Suppressor macrophage treated with lipopolysaccharide for 1 hour (primary cell): ENCODE results near the gene IFTAP.
"Not testable (repeated sequence)": the region's sequence is repeated elsewhere in the genome, so short reads cannot be mapped to it uniquely, and the experiment has no call there.

Experiments
- DNase-seq, 3 donors: peaks; one replicate each; pipeline ENCODE4 v3.0.0-alpha.2; 2020 to 2022

IFTAP gene

DNA sequence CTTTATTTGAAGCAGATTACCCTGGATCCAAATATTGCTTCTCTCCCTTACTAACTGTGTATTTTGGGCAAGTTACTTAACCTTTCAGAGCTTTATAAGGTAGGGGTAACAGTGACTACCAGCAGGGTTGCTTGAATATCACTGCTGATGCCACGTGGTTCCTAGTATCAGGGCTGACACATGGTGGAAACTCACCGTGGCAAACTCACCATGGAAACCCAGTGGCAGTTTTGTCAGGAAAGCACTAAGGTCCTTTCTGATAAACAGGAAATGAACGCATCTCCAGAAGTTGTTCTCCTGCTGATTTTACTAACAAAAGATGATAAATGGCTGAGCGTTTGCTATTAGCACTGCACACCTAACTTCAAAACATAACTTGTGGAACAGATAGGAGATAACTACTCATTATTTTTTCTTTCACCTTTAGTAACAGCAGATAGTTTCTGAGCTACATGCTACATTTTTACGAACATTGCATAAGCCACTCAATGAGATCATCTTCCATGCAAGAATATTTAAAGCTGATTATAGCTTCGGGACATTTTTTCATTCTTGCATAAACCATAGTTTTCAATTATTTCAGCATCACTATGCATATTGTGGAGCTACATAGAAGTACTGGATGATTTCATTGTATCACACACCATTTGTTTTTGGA lies 63.4 kb downstream of the IFTAP start:
- DNase-seq: no peak

DNA sequence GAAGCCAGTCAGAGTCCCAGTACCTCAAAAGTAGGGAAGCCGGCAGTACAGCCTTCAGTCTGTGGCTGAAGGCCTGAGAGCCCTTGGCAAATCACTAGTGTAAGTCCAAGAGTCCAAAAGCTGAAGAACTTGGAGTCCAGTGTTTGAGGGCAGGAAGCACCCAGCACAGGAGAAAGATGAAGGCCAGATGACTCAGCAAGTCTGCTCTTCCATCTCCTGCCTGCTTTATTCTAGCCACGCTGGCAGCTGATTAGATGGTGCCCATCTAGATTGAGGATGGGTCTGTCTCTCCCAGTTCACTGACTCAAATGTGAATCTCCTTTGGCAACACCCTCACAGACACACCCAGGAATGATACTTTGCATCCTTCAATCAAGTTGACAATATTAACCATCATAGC lies 67.1 kb downstream of the IFTAP start:
- DNase-seq: not testable (repeated sequence)

- peak; percentile 50 to 77 (median 71) for DNase-seq
Observed at GRCh38 chr11:36672815-36673450, 78.6 kb downstream of the IFTAP start.

- not testable (repeated sequence) for DNase-seq
Observed at GRCh38 chr11:36679547-36679946, 85.2 kb downstream of the IFTAP start.

GRCh38 chr11:36683818-36684217 lies 89.5 kb downstream of the IFTAP start:
- no peak for DNase-seq

GRCh38 chr11:36684840-36685801 lies 90.8 kb downstream of the IFTAP start:
- no peak for DNase-seq

DNA sequence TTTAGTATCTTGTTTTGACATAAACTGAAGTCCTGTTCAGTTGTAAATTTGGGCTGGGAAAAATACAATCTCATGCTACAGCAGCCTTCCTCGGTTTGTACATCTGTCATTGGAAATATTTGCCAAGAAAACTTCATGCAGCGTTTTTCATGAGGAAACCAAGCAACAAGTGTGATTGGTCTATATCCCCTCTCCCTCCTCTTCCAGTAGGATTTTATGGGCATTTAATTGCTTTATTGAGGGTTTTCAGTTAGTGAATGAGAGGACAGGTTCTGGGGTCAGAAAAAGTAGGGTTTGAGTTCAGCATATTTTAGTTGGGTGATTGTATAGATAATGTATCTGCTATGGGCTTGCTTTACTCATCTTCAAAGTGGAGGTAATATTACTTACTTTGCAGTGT lies 93.8 kb downstream of the IFTAP start:
- DNase-seq: no peak

GRCh38 chr11:36688571-36689291 lies 94.4 kb downstream of the IFTAP start:
- no peak for DNase-seq

DNA sequence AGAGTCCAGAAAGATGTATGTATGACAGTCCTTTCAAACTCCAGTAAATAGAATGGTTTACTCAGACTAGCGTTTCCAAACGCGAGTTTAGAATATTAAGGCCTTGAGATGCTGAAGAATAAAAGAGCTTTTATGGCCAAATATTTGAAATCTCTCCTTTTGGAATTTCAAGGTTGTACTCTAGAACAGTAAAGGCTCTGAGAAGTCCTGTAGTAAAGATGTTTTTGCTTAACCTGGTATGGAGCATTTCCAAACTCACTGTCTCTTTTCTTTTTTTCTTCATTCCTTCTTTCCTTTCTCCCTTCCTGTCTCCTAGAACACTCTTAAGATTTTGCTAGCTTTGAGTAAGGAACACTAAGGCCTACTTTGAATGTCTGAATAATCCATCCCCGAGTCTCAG lies 95.1 kb downstream of the IFTAP start:
- DNase-seq: no peak

DNA sequence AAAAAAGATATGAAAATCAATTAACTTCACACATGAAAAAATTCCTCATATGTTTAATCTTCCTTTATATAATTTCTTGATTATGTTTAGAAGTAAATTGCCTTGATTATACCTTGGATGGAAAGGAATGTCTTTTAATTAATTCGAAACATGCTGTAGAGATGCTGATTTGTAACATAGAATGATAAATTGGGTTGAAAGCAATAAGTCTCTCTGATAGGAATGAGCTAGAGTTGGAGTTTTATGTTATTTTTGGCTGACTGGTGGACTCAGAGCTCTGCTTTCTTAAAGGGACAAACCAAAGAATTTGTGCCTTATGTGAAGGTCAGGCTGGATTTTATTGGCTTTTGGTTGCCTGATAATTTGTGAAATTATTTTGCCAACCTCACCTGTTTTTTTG lies 98.4 kb downstream of the IFTAP start:
- DNase-seq: no peak

- DNase-seq: no peak
Observed at GRCh38 chr11:36693139-36693843, 99.0 kb downstream of the IFTAP start.

- no peak for DNase-seq
Observed at GRCh38 chr11:36695111-36695510, 100.8 kb downstream of the IFTAP start.

DNA sequence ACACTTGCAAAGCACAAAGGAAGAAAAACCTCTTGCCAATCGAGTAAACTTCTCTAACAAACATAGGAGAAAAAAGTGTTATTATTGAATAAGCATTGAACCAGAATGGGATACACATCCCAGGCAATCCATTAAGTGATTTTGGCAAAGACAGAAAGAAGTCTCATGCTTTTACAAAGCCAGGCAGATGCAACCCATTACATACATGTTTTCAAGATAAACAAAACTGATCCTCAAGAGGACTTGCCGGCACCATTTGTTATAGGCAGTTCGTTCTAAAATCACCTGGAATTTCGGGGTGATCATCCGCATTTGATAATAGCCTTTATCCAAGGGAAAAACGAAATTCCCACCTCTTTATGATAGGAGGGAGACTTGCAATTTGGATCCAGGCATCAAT lies 101.3 kb downstream of the IFTAP start:
- no peak for DNase-seq

- DNase-seq: no peak
Observed at GRCh38 chr11:36696550-36696949, 102.2 kb downstream of the IFTAP start.

DNA sequence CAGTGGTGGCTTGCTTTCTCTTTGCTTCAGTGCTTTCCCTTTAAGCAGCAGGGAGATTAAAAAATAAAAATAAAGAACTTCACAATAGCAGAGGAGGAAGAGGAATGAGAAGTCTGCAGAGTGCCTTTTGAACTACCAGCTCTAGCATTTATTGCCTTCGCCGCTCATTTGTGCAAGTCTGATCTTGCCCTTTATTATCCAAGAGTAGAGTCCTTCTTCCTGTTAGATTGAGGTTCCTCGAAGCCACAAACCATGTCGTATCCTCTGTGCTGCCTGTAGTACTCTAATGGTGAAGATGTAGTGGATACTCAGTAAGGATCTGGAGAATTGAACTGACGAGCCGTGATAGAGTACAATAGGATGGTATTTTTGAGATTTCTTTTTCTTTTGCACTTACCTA lies 105.0 kb downstream of the IFTAP start:
- DNase-seq: no peak

DNA sequence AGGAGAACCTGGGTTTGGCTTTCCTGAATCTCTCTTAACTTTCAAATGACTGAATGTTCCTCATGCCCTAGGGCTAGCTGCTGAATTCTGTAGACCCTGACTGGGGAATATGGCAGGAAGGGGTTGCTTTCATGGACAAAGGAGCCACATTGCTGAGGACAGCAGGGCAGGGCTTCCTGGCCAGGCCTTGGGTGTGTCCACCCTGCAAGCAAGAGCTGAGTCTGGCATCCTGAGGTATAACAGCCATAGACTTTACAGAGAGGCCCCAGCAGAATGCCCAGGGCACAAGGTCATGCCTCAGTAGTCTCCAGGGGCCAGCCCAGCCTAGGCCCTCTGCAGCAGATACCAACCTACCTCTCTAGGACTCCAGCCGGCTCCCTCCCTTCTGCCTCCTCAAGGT lies 105.9 kb downstream of the IFTAP start:
- no peak for DNase-seq

GRCh38 chr11:36702330-36703054 lies 108.2 kb downstream of the IFTAP start:
- peak; percentile 65 to 83 (median 72) for DNase-seq

- peak; percentile 57 to 74 (median 69) for DNase-seq
Observed at GRCh38 chr11:36703055-36703404, 108.7 kb downstream of the IFTAP start.
